Mucosa of descending colon (tissue), 3 donors: ENCODE results near the gene TMSB4Y. TPM values are rescaled to one million over a fixed set of nuclear protein-coding genes. Genes with fewer than 3 reads are reported as not detected.

Experiments used
- ATAC-seq: fragments of 200-7000 bp; cut with Tn5 transposase; one replicate; pipeline ENCODE4 v1.9.1; 2020; ENCODE audit warnings: mild to moderate bottlenecking, moderate library complexity
- DNase-seq, 3 donors: peaks; one replicate each; pipeline ENCODE4 v3.0.0-alpha.2; 2020
- H3K36me3 ChIP-seq: fragments of 200-600 bp; one replicate; pipeline ENCODE4 v1.8.0; 2021; ENCODE audit warnings: low read depth, mild to moderate bottlenecking
- H3K4me1 ChIP-seq: fragments of 200-600 bp; one replicate; pipeline ENCODE4 v1.8.0; 2021; ENCODE audit warnings: low read depth, mild to moderate bottlenecking
- H3K4me3 ChIP-seq: fragments of 200-600 bp; one replicate; pipeline ENCODE4 v1.8.0; 2021; ENCODE audit warnings: mild to moderate bottlenecking
- H3K9me3 ChIP-seq: fragments of 200-600 bp; one replicate; pipeline ENCODE4 v1.8.0; 2021; ENCODE audit warnings: mild to moderate bottlenecking
- intact Hi-C, 2 donors: fragments of 100-400 bp; cut with DNase I in 1 of 2; cut with micrococcal nuclease in 1 of 2; formaldehyde crosslinking; loops; one replicate each; pipeline versions ENCODE4 v1.11.0 to v1.11.1; 2022; cut with DNase I, micrococcal nuclease
- long read RNA-seq, 2 donors: library from polyadenylated mRNA; unstranded; transcript quantifications; one replicate each; pipeline ENCODE4 v2.0.0, GENCODE V29; 2019 to 2021
- total RNA-seq, 3 donors: library from RNA; stranded (reverse); fragmentation: NEBNext Ultra II Directional in 2 of 3; extraction: Animal tissue kit (Norgen Biotek cat#: 25700) in 2 of 3; gene quantifications; one replicate each; pipeline versions ENCODE4 v1.2.1 to v1.2.4, GENCODE V29; 2021 to 2023
- TF ChIP-seq, protein P1 (sequence below): fragments of 200-600 bp; IDR thresholded peaks from one replicate; pipeline ENCODE4 v1.8.0; 2022; ENCODE audit warnings: antibody characterized with exemption, mild to moderate bottlenecking
- donor health status: DM: no; HTN: no; CAD: no; lungs with moderate emphysema.
- donor health status: DM: no; HTN: no; CAD: no.
- donor health status: DM: no; HTN: yes; CAD: no.

Gene TMSB4Y
- total RNA-seq: 1 to 10 TPM in 2 of 3 donors, not detected in 1; 2.9 to 4.4 TPM
- long read RNA-seq, donor 1: 0 reads
- long read RNA-seq, donor 2: 0 reads

DNA sequence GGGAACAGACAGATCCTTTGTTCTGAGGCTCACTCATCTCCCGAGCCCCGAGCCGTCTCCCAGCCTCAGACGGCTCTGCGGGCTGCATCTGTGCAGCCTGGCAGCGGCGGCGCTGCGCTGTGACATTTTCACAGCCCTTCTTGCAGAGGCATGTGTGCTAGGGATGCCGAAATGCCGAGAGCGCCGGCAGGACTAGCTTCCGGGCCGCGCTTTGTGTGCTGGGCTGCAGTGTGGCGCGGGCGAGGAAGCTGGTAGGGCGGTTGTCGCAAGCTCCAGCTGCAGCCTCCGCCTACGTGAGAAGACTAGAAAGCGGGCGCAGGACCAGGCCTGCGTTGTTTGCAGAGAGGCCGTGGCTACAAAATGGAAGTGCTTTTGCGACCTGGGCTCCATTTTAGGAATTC lies at the start of gene TMSB4Y:
TMSB4Y (plus strand) TSS at position 332 of the 401 bp plus-strand sequence.
- DNase-seq: peak in 2 of 3 donors; percentile 73 to 79

DNA sequence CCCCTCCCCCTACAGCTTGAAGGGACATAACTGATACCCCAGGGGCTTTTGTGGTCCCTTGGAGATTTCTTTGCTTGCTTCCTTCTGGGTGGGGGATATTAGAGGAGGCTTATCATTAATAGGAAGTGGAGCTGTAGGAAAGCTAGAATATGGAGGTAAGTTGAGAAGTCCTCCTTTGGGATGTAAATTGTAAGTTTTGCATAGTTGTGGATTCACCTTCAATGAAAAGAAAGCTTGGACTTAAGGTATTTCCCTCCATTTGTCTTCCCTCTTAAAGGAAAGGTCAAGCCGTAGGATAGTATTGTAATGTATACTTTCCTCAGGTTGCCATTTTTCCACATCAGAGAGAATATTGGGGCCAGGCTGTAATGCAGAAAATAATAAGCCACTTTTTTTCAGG lies 39.5 kb upstream of the TMSB4Y start:
- DNase-seq: no peak
- no peak for ATAC-seq
- H3K4me1 ChIP-seq: no peaks in the 10 kb centered on the region
- no peak overlapping the region for H3K4me3 ChIP-seq
- TF ChIP-seq, protein P1, sequence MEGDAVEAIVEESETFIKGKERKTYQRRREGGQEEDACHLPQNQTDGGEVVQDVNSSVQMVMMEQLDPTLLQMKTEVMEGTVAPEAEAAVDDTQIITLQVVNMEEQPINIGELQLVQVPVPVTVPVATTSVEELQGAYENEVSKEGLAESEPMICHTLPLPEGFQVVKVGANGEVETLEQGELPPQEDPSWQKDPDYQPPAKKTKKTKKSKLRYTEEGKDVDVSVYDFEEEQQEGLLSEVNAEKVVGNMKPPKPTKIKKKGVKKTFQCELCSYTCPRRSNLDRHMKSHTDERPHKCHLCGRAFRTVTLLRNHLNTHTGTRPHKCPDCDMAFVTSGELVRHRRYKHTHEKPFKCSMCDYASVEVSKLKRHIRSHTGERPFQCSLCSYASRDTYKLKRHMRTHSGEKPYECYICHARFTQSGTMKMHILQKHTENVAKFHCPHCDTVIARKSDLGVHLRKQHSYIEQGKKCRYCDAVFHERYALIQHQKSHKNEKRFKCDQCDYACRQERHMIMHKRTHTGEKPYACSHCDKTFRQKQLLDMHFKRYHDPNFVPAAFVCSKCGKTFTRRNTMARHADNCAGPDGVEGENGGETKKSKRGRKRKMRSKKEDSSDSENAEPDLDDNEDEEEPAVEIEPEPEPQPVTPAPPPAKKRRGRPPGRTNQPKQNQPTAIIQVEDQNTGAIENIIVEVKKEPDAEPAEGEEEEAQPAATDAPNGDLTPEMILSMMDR: no peak
- intact Hi-C loops: no loop called here
- H3K36me3 ChIP-seq: no peaks in the 10 kb centered on the region
- H3K9me3 ChIP-seq: no peaks in the 10 kb centered on the region

More for the DNA sequence above, at the start of gene TMSB4Y:
- intact Hi-C loops: no loop called here
- TF ChIP-seq, protein P1: no peak
- peak within 1 kb of the TSS; percentile 14 for H3K4me3 ChIP-seq
- no peaks in the 10 kb centered on the region for H3K9me3 ChIP-seq
- ATAC-seq: no peak
- H3K4me1 ChIP-seq: no peaks in the 10 kb centered on the region
- H3K36me3 ChIP-seq: no peaks in the 10 kb centered on the region

DNA sequence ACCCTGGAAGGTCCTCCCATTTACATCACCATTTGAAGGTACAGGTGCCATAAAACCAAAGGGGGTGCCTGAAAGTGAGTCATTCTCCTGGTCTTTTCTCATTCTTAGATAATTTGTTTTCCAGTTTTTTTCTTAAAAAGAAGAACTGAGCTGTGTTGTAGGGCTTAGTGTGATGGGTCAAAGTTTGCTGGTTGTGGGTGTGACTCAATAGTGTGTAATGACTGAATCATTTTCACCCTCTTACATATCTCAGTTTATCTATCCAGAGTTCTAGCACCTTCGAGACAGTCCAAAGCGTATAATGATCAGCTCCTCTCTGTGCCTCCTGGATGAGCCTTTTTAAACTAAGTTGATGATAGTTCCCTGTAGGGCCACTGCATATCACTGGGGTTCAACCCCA lies 32.6 kb upstream of the TMSB4Y start:
- ATAC-seq (no peak), DNase-seq (no peak)
- TF ChIP-seq, protein P1: no peak
- Histone ChIP-seq H3K4me1 (no peaks in the 10 kb centered on the region), H3K36me3 (no peaks in the 10 kb centered on the region), H3K4me3 (no peak overlapping the region), H3K9me3 (peaks cover 8% of the 10 kb centered on the region)
- intact Hi-C loops: no loop called here

DNA sequence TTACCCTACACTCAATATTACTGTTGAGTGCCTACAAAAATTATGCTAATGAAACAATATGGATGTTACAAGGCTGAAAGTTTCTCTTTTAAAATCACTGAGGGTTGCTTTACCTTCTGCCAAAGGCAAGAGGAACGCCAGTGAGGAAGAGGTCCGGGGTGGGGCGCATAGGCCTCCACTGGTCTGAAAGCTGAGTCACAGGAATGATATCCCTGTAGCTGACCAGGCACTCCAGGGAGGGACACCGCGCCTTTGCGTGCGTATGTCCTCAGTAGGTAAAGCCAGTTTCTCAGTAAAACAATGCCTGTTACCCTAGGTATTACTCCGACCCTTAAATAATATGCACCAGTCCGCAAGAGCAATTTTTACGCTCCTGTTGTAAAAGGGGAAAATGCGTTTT lies 1.4 kb upstream of the TMSB4Y start:
- Histone ChIP-seq H3K4me1 (no peaks in the 10 kb centered on the region), H3K4me3 (no peak overlapping the region), H3K9me3 (no peaks in the 10 kb centered on the region), H3K36me3 (no peaks in the 10 kb centered on the region)
- intact Hi-C loops: no loop called here
- TF ChIP-seq, protein P1: no peak
- DNase-seq: peak in 2 of 3 donors; percentile 47 to 61
- ATAC-seq: no peak

DNA sequence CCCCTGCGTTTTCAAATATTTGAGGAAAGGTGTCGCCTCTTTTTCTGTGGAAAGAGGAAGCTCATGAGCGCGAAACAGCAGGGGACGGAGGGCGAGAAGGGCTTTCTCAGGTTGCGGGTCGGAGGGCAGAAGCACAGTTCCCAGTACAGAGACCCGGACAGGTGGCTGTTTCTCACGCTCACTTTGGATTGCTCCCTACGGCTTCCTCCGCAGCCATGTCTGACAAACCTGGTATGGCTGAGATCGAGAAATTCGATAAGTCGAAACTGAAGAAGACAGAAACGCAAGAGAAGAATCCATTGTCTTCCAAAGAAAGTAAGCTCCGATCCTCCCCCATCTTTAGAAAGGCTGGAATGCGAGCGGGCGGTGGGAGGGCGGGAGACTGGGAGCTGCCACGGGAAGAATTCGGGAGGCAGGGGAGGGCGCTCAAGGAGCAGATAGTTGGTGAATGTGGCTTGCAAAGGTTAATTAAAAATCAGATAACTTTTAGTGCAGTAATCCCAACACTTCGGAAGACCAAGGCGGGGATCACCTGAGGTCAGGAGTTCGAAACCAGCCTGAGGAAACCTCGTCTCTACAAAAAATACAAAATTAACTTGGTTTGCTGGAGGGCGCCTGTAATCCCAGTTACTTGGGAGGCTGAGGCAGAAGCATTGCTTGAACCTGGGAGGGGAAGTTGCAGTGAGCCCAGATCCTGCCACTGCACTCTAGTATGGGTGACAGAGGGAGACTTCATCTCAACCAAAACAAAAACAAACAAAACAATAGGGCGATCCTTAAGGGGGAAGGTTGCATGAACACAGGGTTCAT lies 627 bp downstream of the TMSB4Y start:
- Histone ChIP-seq H3K4me3 (peak overlapping the region; percentile 14), H3K4me1 (no peaks in the 10 kb centered on the region), H3K36me3 (no peaks in the 10 kb centered on the region), H3K9me3 (no peaks in the 10 kb centered on the region)
- TF ChIP-seq, protein P1: no peak
- peak in 2 of 3 donors; percentile 32 to 49 for DNase-seq
- no peak for ATAC-seq
- intact Hi-C loops: no loop called here
